GM23338 (cell line): ENCODE measurements around the gene CYP4B1.
"Not testable (repeated sequence)": the region's sequence is repeated elsewhere in the genome, so short reads cannot be mapped to it uniquely, and the experiment has no call there.

Experiments
- CREB1 ChIP-seq: fragments of 250-450 bp; sonication (Bioruptor Pico); IDR thresholded peaks from 2 replicates; pipeline ENCODE4 v1.5.0; 2020; ENCODE audit warnings: low read depth, mild to moderate bottlenecking, moderate library complexity
- EZH2 ChIP-seq: fragments of 200-600 bp; sonication (generic); IDR thresholded peaks from one replicate; pipeline ENCODE4 v1.8.0; 2017; ENCODE audit warnings: antibody characterized with exemption, mild to moderate bottlenecking, low read depth; ENCODE audit not compliant: unreplicated experiment
- EZH2phosphoT487 ChIP-seq: fragments of 200-600 bp; sonication (generic); IDR thresholded peaks from one replicate; pipeline ENCODE4 v1.8.1; 2018; ENCODE audit warnings: antibody characterized with exemption; ENCODE audit not compliant: unreplicated experiment
- JUNB ChIP-seq: IDR thresholded peaks from one replicate; pipeline ENCODE4 v1.6.1; 2016; ENCODE audit warnings: antibody characterized with exemption; ENCODE audit not compliant: unreplicated experiment
- NANOG ChIP-seq: IDR thresholded peaks from 2 replicates; pipeline ENCODE4 v1.6.1; 2016; ENCODE audit warnings: antibody characterized with exemption, borderline replicate concordance
- POLR2AphosphoS5 ChIP-seq: IDR thresholded peaks from 2 replicates; pipeline ENCODE4 v1.6.1; 2016; ENCODE audit warnings: antibody characterized with exemption, low read depth
- STAT1 ChIP-seq: IDR thresholded peaks from one replicate; pipeline ENCODE4 v1.6.1; 2016; ENCODE audit warnings: antibody characterized with exemption; ENCODE audit not compliant: unreplicated experiment
- ZNF331 ChIP-seq: fragments of 250-450 bp; sonication (Bioruptor Pico); IDR thresholded peaks from 2 replicates; pipeline ENCODE4 v1.5.0; 2020; ENCODE audit warnings: low read depth, mild to moderate bottlenecking, moderate library complexity
- TF ChIP-seq, protein P1 (sequence below): IDR thresholded peaks from one replicate; pipeline ENCODE4 v1.6.1; 2018; ENCODE audit warnings: antibody characterized with exemption; ENCODE audit not compliant: unreplicated experiment
- TF ChIP-seq, protein P2 (sequence below), 2 experiments: fragments of 200-600 bp in 1 of 2; sonication (generic) in 1 of 2; conservative IDR thresholded peaks; 2 replicates each; pipeline versions ENCODE4 v1.5.1 to v1.6.1; 2016 to 2017; ENCODE audit warnings: antibody characterized with exemption in 2 of 2, low read depth in 2 of 2, mild to moderate bottlenecking in 2 of 2, moderate library complexity in 1 of 2
- TF ChIP-seq, protein P3 (sequence below): IDR thresholded peaks from 2 replicates; pipeline ENCODE4 v1.6.1; 2016; ENCODE audit warnings: antibody characterized with exemption

DNA sequence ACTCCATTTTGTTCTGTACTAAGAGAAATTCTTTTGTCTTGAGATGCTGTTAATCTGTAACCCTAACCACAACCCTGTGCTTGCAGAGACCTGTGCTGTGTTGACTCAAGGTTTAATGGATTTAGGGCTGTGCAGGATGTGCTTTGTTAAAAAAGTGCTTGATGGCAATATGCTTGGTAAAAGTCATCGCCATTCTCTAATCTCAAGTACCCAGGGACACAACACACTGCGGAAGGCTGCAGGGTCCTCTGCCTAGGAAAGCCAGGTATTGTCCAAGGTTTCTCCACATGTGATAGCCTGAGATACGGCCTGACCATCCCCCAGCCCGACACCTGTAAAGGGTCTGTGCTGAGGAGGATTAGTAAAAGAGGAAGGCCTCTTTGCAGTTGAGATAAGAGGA is 10.2 kb upstream of the CYP4B1 start:
- not testable (repeated sequence) for TF ChIP-seq EZH2phosphoT487; POLR2AphosphoS5; CREB1 (CRISPR knock-in tag); EZH2; STAT1; JUNB; ZNF331 (CRISPR knock-in tag); NANOG
- TF ChIP-seq, protein P1, sequence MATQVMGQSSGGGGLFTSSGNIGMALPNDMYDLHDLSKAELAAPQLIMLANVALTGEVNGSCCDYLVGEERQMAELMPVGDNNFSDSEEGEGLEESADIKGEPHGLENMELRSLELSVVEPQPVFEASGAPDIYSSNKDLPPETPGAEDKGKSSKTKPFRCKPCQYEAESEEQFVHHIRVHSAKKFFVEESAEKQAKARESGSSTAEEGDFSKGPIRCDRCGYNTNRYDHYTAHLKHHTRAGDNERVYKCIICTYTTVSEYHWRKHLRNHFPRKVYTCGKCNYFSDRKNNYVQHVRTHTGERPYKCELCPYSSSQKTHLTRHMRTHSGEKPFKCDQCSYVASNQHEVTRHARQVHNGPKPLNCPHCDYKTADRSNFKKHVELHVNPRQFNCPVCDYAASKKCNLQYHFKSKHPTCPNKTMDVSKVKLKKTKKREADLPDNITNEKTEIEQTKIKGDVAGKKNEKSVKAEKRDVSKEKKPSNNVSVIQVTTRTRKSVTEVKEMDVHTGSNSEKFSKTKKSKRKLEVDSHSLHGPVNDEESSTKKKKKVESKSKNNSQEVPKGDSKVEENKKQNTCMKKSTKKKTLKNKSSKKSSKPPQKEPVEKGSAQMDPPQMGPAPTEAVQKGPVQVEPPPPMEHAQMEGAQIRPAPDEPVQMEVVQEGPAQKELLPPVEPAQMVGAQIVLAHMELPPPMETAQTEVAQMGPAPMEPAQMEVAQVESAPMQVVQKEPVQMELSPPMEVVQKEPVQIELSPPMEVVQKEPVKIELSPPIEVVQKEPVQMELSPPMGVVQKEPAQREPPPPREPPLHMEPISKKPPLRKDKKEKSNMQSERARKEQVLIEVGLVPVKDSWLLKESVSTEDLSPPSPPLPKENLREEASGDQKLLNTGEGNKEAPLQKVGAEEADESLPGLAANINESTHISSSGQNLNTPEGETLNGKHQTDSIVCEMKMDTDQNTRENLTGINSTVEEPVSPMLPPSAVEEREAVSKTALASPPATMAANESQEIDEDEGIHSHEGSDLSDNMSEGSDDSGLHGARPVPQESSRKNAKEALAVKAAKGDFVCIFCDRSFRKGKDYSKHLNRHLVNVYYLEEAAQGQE = not testable (repeated sequence)
- TF ChIP-seq, protein P2, sequence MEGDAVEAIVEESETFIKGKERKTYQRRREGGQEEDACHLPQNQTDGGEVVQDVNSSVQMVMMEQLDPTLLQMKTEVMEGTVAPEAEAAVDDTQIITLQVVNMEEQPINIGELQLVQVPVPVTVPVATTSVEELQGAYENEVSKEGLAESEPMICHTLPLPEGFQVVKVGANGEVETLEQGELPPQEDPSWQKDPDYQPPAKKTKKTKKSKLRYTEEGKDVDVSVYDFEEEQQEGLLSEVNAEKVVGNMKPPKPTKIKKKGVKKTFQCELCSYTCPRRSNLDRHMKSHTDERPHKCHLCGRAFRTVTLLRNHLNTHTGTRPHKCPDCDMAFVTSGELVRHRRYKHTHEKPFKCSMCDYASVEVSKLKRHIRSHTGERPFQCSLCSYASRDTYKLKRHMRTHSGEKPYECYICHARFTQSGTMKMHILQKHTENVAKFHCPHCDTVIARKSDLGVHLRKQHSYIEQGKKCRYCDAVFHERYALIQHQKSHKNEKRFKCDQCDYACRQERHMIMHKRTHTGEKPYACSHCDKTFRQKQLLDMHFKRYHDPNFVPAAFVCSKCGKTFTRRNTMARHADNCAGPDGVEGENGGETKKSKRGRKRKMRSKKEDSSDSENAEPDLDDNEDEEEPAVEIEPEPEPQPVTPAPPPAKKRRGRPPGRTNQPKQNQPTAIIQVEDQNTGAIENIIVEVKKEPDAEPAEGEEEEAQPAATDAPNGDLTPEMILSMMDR (conservative IDR thresholded peaks at IDR 0.05; ENCODE audit: low read depth in 2 of 2) = not testable (repeated sequence)
- TF ChIP-seq, protein P3, sequence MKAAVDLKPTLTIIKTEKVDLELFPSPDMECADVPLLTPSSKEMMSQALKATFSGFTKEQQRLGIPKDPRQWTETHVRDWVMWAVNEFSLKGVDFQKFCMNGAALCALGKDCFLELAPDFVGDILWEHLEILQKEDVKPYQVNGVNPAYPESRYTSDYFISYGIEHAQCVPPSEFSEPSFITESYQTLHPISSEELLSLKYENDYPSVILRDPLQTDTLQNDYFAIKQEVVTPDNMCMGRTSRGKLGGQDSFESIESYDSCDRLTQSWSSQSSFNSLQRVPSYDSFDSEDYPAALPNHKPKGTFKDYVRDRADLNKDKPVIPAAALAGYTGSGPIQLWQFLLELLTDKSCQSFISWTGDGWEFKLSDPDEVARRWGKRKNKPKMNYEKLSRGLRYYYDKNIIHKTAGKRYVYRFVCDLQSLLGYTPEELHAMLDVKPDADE = not testable (repeated sequence)
